GM12891 (cell line): ENCODE data around the gene SGCB. TPM values are rescaled to one million over a fixed set of nuclear protein-coding genes. Genes with fewer than 3 reads are reported as not detected.
A peak's percentile ranks its signal among the peaks of the same experiment; 100 is the strongest.
"Not testable (repeated sequence)": the region's sequence is repeated elsewhere in the genome, so short reads cannot be mapped to it uniquely, and the experiment has no call there.

Source experiments
- DNase-seq: peaks from one replicate; pipeline ENCODE4 v3.0.0; 2011; ENCODE audit warnings: low spot score; ENCODE audit not compliant: insufficient read length
- FAIRE-seq: peaks from 2 replicates; lab custom pipeline; 2011; peaks lifted over from hg19 to GRCh38; lab: Jason Lieb, UNC
- PAX5 ChIP-seq: IDR thresholded peaks from 2 replicates; pipeline ENCODE4 v1.6.1; 2011; ENCODE audit warnings: low read length, moderate library complexity, mild to moderate bottlenecking; ENCODE audit not compliant: insufficient read depth, severe bottlenecking
- POLR2A ChIP-seq: IDR thresholded peaks from 2 replicates; pipeline ENCODE4 v1.6.1; 2011; ENCODE audit warnings: low read depth, low read length, control low read depth
- POLR2AphosphoS5 ChIP-seq: IDR thresholded peaks from 2 replicates; pipeline ENCODE4 v1.6.1; 2011; ENCODE audit warnings: low read depth, low read length, control low read depth
- POU2F2 ChIP-seq: IDR thresholded peaks from 2 replicates; pipeline ENCODE4 v1.6.1; 2011; ENCODE audit warnings: low read depth, mild to moderate bottlenecking, control low read depth, low read length, moderate library complexity
- SPI1 ChIP-seq: IDR thresholded peaks from 2 replicates; pipeline ENCODE4 v1.6.1; 2011; ENCODE audit warnings: low read depth, low read length, control low read depth
- TAF1 ChIP-seq: IDR thresholded peaks from 2 replicates; pipeline ENCODE4 v1.6.1; 2011; ENCODE audit warnings: low read depth, low read length, control low read depth
- polyA plus RNA-seq: library from polyadenylated mRNA; unstranded; fragments of >200 nt; gene quantifications from one replicate; pipeline ENCODE4 v1.2.1, GENCODE V29; 2012; ENCODE audit warnings: low read depth, missing spikeins, inconsistent platforms; ENCODE audit not compliant: missing spikeins

Gene SGCB, protein sequence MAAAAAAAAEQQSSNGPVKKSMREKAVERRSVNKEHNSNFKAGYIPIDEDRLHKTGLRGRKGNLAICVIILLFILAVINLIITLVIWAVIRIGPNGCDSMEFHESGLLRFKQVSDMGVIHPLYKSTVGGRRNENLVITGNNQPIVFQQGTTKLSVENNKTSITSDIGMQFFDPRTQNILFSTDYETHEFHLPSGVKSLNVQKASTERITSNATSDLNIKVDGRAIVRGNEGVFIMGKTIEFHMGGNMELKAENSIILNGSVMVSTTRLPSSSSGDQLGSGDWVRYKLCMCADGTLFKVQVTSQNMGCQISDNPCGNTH
- polyA plus RNA-seq = 0.36 TPM

DNA sequence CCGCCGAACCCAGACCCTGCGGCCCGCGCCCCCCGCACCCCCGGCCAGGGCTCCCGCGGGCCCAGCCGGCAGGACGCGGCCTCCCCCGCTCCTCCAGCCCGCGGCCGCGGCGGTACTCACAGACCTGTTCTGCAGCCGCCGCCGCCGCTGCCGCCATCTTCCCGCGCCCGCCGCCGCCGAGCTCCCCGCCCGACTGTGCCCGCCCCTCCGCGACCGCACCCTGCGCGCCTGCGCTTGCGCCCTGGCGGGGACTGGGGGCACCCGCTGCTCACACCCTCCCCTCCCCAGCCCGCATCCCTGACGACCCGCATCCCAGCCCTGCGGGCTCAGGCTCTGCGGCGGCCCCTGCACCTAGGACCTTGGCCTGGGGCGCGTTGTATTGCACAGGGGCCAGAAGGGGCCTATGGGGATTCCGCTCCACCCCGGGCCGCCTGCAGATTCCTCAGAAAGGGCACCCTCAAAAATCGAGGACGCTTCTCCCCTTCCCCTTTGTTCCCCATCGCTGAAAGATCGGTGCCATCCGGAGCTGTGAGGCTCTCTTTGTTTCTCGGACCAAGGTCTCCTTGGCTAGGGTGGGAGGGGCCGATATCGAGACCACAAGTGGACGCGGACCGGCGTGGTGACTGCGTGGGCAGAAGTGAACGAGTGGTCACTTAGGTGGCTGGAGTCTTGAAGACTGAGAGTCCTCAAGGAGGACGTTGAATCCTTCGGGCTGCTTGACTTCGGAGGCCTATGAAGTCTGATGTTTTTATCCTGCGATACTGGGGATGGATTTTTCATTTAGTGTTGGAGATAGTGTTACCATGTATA is at the start of gene SGCB:
SGCB (minus strand) TSS at position 197 of the 810 bp plus-strand sequence; CDS start at position 157, 40 bp downstream.
- FAIRE-seq = peak; percentile 66
- TF ChIP-seq PAX5 (no peak), POU2F2 (no peak), POLR2A (no peak), POLR2AphosphoS5 (no peak), TAF1 (no peak), SPI1 (no peak)
- DNase-seq = peak; percentile 53

DNA sequence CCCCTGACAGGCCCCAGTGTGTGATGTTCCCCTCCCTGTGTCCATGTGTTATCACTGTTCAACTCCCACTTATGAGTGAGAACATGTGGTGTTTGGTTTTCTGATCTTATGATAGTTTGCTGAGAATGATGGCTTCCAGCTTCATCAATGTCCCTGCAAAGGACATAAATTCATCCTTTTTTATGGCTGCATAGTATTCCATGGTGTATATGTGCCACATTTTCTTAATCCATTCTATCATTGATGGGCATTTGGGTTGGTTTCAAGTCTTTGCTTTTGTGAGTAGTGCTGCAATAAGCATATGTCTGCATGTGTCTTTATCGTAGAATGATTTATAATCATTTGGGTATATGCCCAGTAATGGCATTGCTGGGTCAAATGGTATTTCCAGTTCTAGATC is 48.3 kb upstream of the SGCB start:
- FAIRE-seq, DNase-seq: not testable (repeated sequence)

DNA sequence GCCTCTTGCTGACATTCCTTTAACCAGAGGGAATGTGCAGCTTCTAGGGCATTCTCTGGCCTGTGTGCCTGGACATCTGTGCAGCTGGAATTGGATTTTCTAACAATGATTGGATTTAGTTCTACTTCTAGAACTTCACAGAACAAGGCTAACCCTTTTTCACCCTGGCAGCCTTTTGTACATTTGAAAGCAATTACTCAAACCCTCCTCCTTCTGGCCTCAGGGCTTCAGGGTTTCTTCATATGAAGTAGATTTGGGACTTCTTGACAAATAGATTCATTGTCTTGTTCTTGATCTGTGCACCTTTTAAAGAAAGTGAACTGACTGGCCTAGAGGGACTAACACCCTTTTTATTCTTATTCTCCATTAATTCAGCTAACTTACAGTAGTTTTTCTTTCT is 43.1 kb upstream of the SGCB start:
- no peak for TF ChIP-seq TAF1
- TF ChIP-seq PAX5 = no peak
- TF ChIP-seq POU2F2 = no peak
- no peak for TF ChIP-seq SPI1
- no peak for FAIRE-seq
- no peak for DNase-seq

DNA sequence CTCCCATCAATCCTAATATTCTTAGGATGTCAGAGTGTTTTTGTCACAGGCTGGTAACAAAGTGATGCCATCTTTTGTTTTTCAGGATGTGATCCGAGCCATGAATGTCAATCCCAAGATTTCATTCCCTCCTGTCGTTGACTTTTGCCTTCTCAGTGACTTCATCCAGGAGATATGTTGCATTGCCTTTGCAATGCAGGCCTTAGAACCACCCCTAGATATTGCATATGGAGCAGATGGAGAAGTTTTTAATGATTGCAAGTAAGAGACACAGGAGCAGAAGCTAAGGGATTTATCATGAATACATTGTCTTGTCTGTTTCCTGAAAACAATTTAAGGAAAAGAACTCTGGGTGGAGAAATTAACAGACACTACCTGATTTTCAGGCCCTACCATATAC is 41.6 kb upstream of the SGCB start:
- TF ChIP-seq POU2F2 = no peak
- TF ChIP-seq POLR2AphosphoS5 = no peak
- no peak for TF ChIP-seq TAF1
- TF ChIP-seq PAX5 = no peak
- TF ChIP-seq POLR2A = no peak
- no peak for TF ChIP-seq SPI1
- no peak for DNase-seq
- FAIRE-seq = no peak

DNA sequence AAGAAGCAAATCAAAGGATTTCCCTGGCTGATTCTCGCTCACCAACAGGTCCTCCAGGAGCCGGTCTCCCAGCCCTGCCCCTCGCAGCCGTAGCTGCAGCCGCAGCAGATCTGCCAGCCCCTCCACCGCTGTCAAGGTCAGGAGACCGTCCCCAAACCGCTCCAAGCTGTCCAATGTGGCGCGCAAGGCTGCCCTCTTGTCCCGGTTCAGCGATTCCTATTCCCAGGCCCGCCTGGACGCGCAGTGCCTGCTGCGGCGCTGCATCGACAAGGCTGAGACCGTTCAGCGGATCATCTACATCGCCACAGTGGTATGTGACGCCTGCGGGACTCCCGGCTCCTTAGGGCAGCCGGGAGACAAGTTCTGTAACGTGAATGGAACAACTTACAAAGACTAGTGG is 38.6 kb upstream of the SGCB start:
- TF ChIP-seq POLR2AphosphoS5 (no peak), POLR2A (no peak), TAF1 (no peak), PAX5 (no peak), POU2F2 (no peak), SPI1 (no peak)
- DNase-seq (no peak), FAIRE-seq (no peak)

DNA sequence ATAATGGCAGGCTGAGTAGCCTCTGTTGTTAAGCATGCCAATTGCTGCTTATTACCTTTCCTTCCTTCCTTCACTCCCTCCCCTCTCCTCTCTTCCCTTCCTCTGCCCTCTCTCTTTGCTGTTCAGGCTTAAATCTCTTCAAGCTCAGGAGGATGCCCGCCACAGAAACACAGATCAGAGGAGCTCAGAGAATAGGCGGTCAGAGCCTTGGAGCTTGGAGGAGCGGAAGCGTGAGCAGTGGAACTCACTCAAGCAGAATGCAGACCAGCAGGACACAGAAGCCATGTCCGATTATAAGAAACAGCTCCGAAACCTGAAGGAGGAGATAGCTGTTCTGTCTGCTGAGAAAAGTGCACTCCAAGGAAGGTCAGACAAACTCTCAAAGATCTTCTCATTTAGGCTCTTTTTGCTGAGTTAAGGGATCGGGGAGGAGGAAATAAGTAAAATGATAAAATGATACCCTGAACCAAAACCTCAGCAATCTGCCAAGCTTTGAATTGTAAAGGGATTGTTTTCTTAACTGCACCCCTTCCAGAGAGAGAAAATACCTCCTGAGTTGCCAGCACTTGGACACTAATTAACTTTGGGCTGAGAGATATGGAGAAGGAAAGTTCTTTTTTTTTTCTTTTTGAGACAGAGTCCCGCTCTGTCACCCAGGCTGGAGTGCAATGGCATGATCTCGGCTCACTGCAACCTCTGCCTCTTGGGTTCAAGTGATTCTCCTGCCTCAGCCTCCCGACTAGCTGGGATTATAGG is 33.9 kb upstream of the SGCB start:
- TF ChIP-seq POLR2A (no peak), PAX5 (no peak), TAF1 (no peak), POLR2AphosphoS5 (no peak), POU2F2 (no peak), SPI1 (no peak)
- no peak for FAIRE-seq
- no peak for DNase-seq

DNA sequence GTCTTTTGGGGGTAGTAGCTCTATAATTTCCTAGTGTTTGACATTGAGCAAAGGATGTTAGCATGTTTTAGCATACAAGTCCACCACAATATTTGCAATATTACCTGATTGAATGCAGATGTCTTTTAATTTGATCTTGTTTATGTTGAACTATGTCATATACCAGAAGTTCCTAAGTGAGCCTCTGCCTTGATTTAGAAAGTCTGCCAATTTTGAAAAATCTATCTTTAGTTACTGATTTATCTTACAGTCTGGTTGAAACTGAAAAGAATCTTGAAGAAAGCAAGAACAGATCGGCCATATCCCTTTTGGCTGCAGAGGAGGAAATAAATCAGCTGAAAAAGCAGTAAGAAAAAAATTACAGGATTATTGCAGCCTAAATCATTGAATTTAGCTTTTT is 31.5 kb upstream of the SGCB start:
- TF ChIP-seq TAF1 (no peak), POU2F2 (no peak), POLR2AphosphoS5 (no peak), PAX5 (no peak), SPI1 (no peak), POLR2A (no peak)
- no peak for FAIRE-seq
- no peak for DNase-seq

DNA sequence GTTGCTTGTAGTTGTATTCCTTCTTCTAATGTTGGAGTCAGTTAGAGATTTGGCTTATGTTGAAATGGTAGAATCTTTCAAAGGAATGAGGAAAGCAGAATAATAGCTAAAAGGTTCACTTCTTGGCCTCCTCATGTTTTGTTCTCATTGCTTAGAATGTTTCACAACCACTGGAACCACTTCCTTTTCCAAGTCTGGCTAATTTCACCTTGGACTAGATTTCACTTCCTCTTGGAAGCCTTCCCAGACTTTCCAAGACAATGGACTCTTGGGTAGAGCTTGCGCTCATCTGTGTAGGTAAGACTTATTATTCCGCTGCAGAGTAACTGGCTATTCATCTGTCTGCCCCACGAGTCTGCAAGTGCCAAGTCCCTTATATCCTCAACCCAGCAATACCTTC is 21.3 kb upstream of the SGCB start:
- TF ChIP-seq PAX5 = no peak
- no peak for TF ChIP-seq POU2F2
- TF ChIP-seq POLR2AphosphoS5 = no peak
- TF ChIP-seq TAF1 = no peak
- no peak for TF ChIP-seq POLR2A
- TF ChIP-seq SPI1 = no peak
- DNase-seq (no peak), FAIRE-seq (no peak)

DNA sequence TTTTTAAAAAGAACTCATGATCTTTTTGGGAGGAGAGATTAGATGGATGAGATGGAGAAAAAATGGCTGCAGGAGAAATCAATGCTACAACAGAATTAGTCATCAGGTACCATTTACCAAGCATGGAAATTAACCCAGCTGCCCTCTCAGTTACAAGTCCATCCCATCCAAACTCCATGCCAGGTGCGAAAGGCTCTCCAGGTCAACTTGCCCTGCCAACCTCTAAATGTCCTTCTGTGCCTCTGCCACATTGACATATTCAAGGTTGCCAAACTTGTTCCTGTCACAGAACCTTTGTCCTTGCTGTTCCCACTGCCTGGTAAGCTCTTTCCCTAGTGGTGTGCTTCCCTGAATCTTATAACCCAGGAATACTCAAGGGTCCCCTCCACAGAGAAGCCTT is 20.2 kb upstream of the SGCB start:
- TF ChIP-seq TAF1 (no peak), POU2F2 (no peak), POLR2AphosphoS5 (no peak), POLR2A (no peak), PAX5 (no peak)
- no peak for DNase-seq
- FAIRE-seq = no peak
